Activated CD8-positive, alpha-beta memory T cell treated with anti-CD3 and anti-CD28 coated beads for 1 hour (primary cell): Measurements from ENCODE around the gene CDC42BPA.

ENCODE experiments used
- DNase-seq, 2 donors: peaks; one replicate each; pipeline ENCODE4 v3.0.0-alpha.2; 2020; ENCODE audit warnings: low read depth in 1 of 2; ENCODE audit errors: extremely low read depth in 1 of 2

Gene CDC42BPA

GRCh38 chr1:227072991-227073390 lies 245.3 kb downstream of the CDC42BPA start:
- DNase-seq, result no peak

- DNase-seq, result no peak
Measured at GRCh38 chr1:227071895-227072587, 246.3 kb downstream of the CDC42BPA start.

- DNase-seq, result no peak
Measured at GRCh38 chr1:227070638-227071285, 247.5 kb downstream of the CDC42BPA start.

- no peak for DNase-seq
Measured at GRCh38 chr1:227069490-227069889, 248.8 kb downstream of the CDC42BPA start.

GRCh38 chr1:227068883-227069282 lies 249.4 kb downstream of the CDC42BPA start:
- DNase-seq, result no peak

- no peak for DNase-seq
Measured at GRCh38 chr1:227066999-227067398, 251.3 kb downstream of the CDC42BPA start.

- no peak for DNase-seq
Measured at GRCh38 chr1:227065311-227065710, 253.0 kb downstream of the CDC42BPA start.

- no peak for DNase-seq
Measured at GRCh38 chr1:227062306-227062705, 256.0 kb downstream of the CDC42BPA start.

- DNase-seq, result no peak
Measured at GRCh38 chr1:227059076-227059475, 259.2 kb downstream of the CDC42BPA start.

- no peak for DNase-seq
Measured at GRCh38 chr1:227058321-227058751, 260.0 kb downstream of the CDC42BPA start.

- DNase-seq, result no peak
Measured at GRCh38 chr1:227049253-227049652, 269.0 kb downstream of the CDC42BPA start.

GRCh38 chr1:227043755-227044154 lies 274.5 kb downstream of the CDC42BPA start:
- no peak for DNase-seq

GRCh38 chr1:227042292-227042691 lies 276.0 kb downstream of the CDC42BPA start:
- no peak for DNase-seq

GRCh38 chr1:227038401-227038800 lies 279.9 kb downstream of the CDC42BPA start:
- DNase-seq, result no peak

- no peak for DNase-seq
Measured at GRCh38 chr1:227037121-227037520, 281.2 kb downstream of the CDC42BPA start.

- DNase-seq, result no peak
Measured at GRCh38 chr1:227035316-227035715, 283.0 kb downstream of the CDC42BPA start.

GRCh38 chr1:227033880-227034279 lies 284.4 kb downstream of the CDC42BPA start:
- no peak for DNase-seq

- DNase-seq, result no peak
Measured at GRCh38 chr1:227032396-227032795, 285.9 kb downstream of the CDC42BPA start.

- no peak for DNase-seq
Measured at GRCh38 chr1:227016990-227017389, 301.3 kb downstream of the CDC42BPA start.

GRCh38 chr1:227010645-227011044 lies 307.6 kb downstream of the CDC42BPA start:
- DNase-seq, result no peak

- no peak for DNase-seq
Measured at GRCh38 chr1:227009937-227010336, 308.4 kb downstream of the CDC42BPA start.

GRCh38 chr1:227006226-227006796 lies 312.0 kb downstream of the CDC42BPA start:
- no peak for DNase-seq
